CD4-positive, alpha-beta memory T cell (primary cell): ENCODE results near the gene TMEM120B. TPM values are rescaled to one million over a fixed set of nuclear protein-coding genes. Genes with fewer than 3 reads are reported as not detected.

Experiments used
- CTCF ChIA-PET: fragments of 350-600 bp; sonication (Branson Sonifier 250); formaldehyde crosslinking; loops from one replicate; lab custom pipeline; 2021; ENCODE audit warnings: inconsistent platforms; ENCODE audit not compliant: partially characterized antibody; lab: Charles Lee
- POLR2A ChIA-PET: fragments of 350-600 bp; sonication (Branson Sonifier 250); formaldehyde crosslinking; loops from one replicate; lab custom pipeline; 2021; ENCODE audit not compliant: partially characterized antibody; lab: Charles Lee
- DNase-seq, 5 donors: peaks; one replicate each; pipeline versions ENCODE4 v3.0.0 to v3.0.0-alpha.2; 2020 to 2022; ENCODE audit warnings: mixed read lengths in 1 of 5
- H3K27ac ChIP-seq: one replicate; pipeline ENCODE4 v1.7.0; 2013; ENCODE audit warnings: low read depth, low read length
- H3K27me3 ChIP-seq: 2 replicates; pipeline ENCODE4 v1.7.0; 2013; ENCODE audit warnings: mild to moderate bottlenecking, low read length, moderate library complexity; ENCODE audit not compliant: insufficient read depth
- H3K36me3 ChIP-seq: 2 replicates; pipeline ENCODE4 v1.7.0; 2013; ENCODE audit warnings: mild to moderate bottlenecking, low read length, moderate library complexity; ENCODE audit not compliant: insufficient read depth
- H3K4me1 ChIP-seq: 2 replicates; pipeline ENCODE4 v1.7.0; 2013; ENCODE audit warnings: mild to moderate bottlenecking, low read length, moderate library complexity; ENCODE audit not compliant: insufficient read depth
- H3K4me3 ChIP-seq, 2 donors: one replicate each; pipeline ENCODE4 v1.7.0; 2013; ENCODE audit warnings: low read length in 2 of 2, mild to moderate bottlenecking in 1 of 2
- H3K9me3 ChIP-seq, 2 donors: one replicate each; pipeline ENCODE4 v1.7.0; 2013; ENCODE audit warnings: low read length in 2 of 2, control low read depth in 1 of 2; ENCODE audit not compliant: control insufficient read depth in 1 of 2
- H3K27ac Mint-ChIP-seq, 7 donors: one replicate each; pipeline ENCODE4 v1.8.0; 2020 to 2021; ENCODE audit warnings: mixed read lengths in 7 of 7, mild to moderate bottlenecking in 6 of 7, inconsistent platforms in 3 of 7, moderate library complexity in 3 of 7
- H3K27me3 Mint-ChIP-seq, 2 donors: one replicate each; pipeline ENCODE4 v1.8.0; 2020 to 2021; ENCODE audit warnings: mixed read lengths in 2 of 2
- H3K36me3 Mint-ChIP-seq, 2 donors: one replicate each; pipeline ENCODE4 v1.8.0; 2020 to 2021; ENCODE audit warnings: mixed read lengths in 2 of 2, inconsistent platforms in 1 of 2, mild to moderate bottlenecking in 1 of 2
- H3K4me1 Mint-ChIP-seq, 4 donors: one replicate each; pipeline ENCODE4 v1.8.0; 2020 to 2021; ENCODE audit warnings: mixed read lengths in 4 of 4, mild to moderate bottlenecking in 1 of 4
- H3K4me3 Mint-ChIP-seq, 8 donors: one replicate each; pipeline ENCODE4 v1.8.0; 2020 to 2021; ENCODE audit warnings: mixed read lengths in 8 of 8, mild to moderate bottlenecking in 7 of 8, moderate library complexity in 6 of 8, inconsistent platforms in 3 of 8
- H3K9me3 Mint-ChIP-seq, 8 donors: one replicate each; pipeline ENCODE4 v1.8.0; 2020 to 2021; ENCODE audit warnings: mixed read lengths in 8 of 8, mild to moderate bottlenecking in 5 of 8, inconsistent platforms in 3 of 8, moderate library complexity in 1 of 8
- intact Hi-C: fragments of 100-400 bp; cut with micrococcal nuclease; formaldehyde crosslinking; loops from one replicate; pipeline ENCODE4 v1.15.1; 2023
- polyA plus RNA-seq, 2 donors: library from polyadenylated mRNA; unstranded; fragments of 300-500 nt; fragmentation: Illumina TruSeq; gene quantifications; one replicate each; pipeline ENCODE4 v1.2.3, GENCODE V29; 2021
- total RNA-seq, 2 experiments: library from RNA; stranded (reverse); gene quantifications; one replicate each; pipeline ENCODE4 v1.2.3, GENCODE V29; 2021

The TMEM120B gene
- total and polyA plus RNA-seq, 4 experiments from 2014 or later = 3.3 to 12.8 (median 7.4) TPM

- peak in 1 of 5 donors; percentile 86 for DNase-seq
- intact Hi-C loops = no loop called here
- Histone ChIP-seq H3K9me3 (no peaks in the 10 kb centered on the region), H3K4me1 (peaks cover 64% of the 10 kb centered on the region), H3K27ac (peak overlapping the region; percentile 52), H3K27me3 (no peaks in the 10 kb centered on the region), H3K36me3 (peaks cover 26% of the 10 kb centered on the region), H3K4me3 (peak overlapping the region in 1 of 2 donors; percentile 28)
- CTCF ChIA-PET = interaction anchor here (1.1 to 17.7 kb wide), 10 partner anchors 9 to 113 kb away, joined by 3 to 559 read pairs (median 6); partner anchors contain the start of genes RHOF and TMEM120B
- H3K27me3 Mint-ChIP-seq = no peaks in the 10 kb centered on the region
- H3K9me3 Mint-ChIP-seq = no peaks in the 10 kb centered on the region
- peak overlapping the region; percentile 89 to 99 (median 94) for H3K27ac Mint-ChIP-seq
- peaks cover 39 to 76% (median 54%) of the 10 kb centered on the region in 4 donors for H3K4me1 Mint-ChIP-seq
- POLR2A ChIA-PET = interaction anchor here (0.5 to 37.3 kb wide), 6 partner anchors 10 to 106 kb away, joined by 3 to 2727 read pairs (median 4); partner anchors contain the start of genes RHOF, SETD1B and TMEM120B
- peaks cover 36 to 64% of the 10 kb centered on the region in 2 donors for H3K36me3 Mint-ChIP-seq
- H3K4me3 Mint-ChIP-seq = peak overlapping the region; percentile 32 to 87 (median 77)
Measured at GRCh38 chr12:121781998-121782979, 69.7 kb downstream of the TMEM120B start.

DNA sequence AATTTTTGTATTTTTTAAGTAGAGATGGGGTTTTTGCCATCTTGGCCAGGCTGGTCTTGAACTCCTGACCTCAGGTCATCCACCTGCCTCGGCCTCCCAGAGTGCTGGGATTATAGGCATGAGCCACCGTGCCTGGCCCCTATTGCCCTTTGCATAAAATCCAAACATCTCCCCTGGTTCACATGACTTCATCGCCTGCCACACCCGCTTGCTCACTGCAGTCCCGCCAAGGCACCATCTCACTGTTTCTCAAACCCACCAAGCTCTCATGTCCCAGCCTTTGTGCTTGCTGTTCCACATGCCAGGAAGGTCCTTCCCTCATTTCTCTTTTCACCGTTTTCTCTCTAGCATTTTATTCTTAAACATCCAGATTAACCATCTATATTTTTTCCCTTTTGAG, 71.2 kb downstream of the TMEM120B start:
- intact Hi-C loops = loop anchor here (1.0 kb wide), 1 partner anchor 9 kb away; no protein-coding TSS in a partner anchor
- CTCF ChIA-PET = interaction anchor here (3.1 to 17.7 kb wide), 3 partner anchors 10 to 27 kb away, joined by 12 to 559 read pairs (median 33); partner anchors contain the start of gene RHOF
- H3K4me3 Mint-ChIP-seq = peak overlapping the region; percentile 2 to 89 (median 80)

DNA sequence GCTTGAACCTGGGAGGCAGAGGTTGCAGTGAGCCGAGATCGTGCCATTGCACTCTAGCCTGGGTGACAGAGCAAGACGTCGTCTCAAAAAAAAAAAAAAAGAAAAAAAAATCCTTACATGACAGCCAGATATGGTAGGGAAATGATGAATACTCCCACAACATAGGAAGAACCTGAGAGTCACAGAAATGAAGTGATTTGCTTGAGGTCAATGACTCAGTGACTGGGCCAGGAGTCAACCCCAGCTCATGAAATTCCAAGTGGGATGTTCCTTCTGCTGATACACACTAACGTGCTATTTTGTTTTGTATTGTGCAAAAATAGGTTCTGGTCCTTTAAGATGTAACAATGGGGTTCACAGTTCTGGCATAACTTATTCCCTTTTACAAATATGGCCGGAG, 71.9 kb downstream of the TMEM120B start:
- H3K4me1 ChIP-seq = peaks cover 86% of the 10 kb centered on the region
- peaks cover 14% of the 10 kb centered on the region for H3K36me3 ChIP-seq
- peak overlapping the region; percentile 74 to 89 (median 82) for H3K4me3 Mint-ChIP-seq
- no peaks in the 10 kb centered on the region for H3K27me3 Mint-ChIP-seq
- H3K9me3 Mint-ChIP-seq = no peaks in the 10 kb centered on the region
- H3K4me3 ChIP-seq = peak overlapping the region in 1 of 2 donors; percentile 9
- no peaks in the 10 kb centered on the region for H3K27me3 ChIP-seq
- CTCF ChIA-PET = interaction anchor here (0.9 to 17.7 kb wide), 5 partner anchors 8 to 87 kb away, joined by 3 to 559 read pairs (median 8); partner anchors contain the start of gene RHOF
- DNase-seq = peak in 1 of 5 donors; percentile 68
- H3K27ac Mint-ChIP-seq = peak overlapping the region; percentile 85 to 99 (median 97)
- no peaks in the 10 kb centered on the region for H3K9me3 ChIP-seq
- intact Hi-C loops = loop anchor here (1.0 kb wide), 1 partner anchor 8 kb away; no protein-coding TSS in a partner anchor
- H3K4me1 Mint-ChIP-seq = peaks cover 48 to 86% (median 69%) of the 10 kb centered on the region in 4 donors
- peaks cover 27 to 54% of the 10 kb centered on the region in 2 donors for H3K36me3 Mint-ChIP-seq
- POLR2A ChIA-PET = interaction anchor here (1.2 to 37.3 kb wide), 2 partner anchors 8 to 24 kb away, joined by 3 to 2727 read pairs; partner anchors contain the start of genes RHOF and SETD1B
- H3K27ac ChIP-seq = peak overlapping the region; percentile 64

More for the DNA sequence above, 71.2 kb downstream of the TMEM120B start:
- Histone ChIP-seq H3K4me1 (peaks cover 79% of the 10 kb centered on the region), H3K4me3 (no peak overlapping the region), H3K27ac (peak overlapping the region; percentile 64), H3K9me3 (no peaks in the 10 kb centered on the region), H3K27me3 (no peaks in the 10 kb centered on the region), H3K36me3 (peaks cover 21% of the 10 kb centered on the region)
- H3K27ac Mint-ChIP-seq = peak overlapping the region; percentile 85 to 99 (median 97)
- POLR2A ChIA-PET = interaction anchor here (1.2 to 37.3 kb wide), 2 partner anchors 8 to 24 kb away, joined by 3 to 2727 read pairs; partner anchors contain the start of genes RHOF and SETD1B
- H3K27me3 Mint-ChIP-seq = no peaks in the 10 kb centered on the region
- no peaks in the 10 kb centered on the region for H3K9me3 Mint-ChIP-seq
- peaks cover 44 to 85% (median 64%) of the 10 kb centered on the region in 4 donors for H3K4me1 Mint-ChIP-seq
- DNase-seq = peak in 1 of 5 donors; percentile 63
- H3K36me3 Mint-ChIP-seq = peaks cover 30 to 61% of the 10 kb centered on the region in 2 donors

GRCh38 chr12:121786440-121786825, 73.9 kb downstream of the TMEM120B start:
- Histone ChIP-seq H3K27me3 (no peaks in the 10 kb centered on the region), H3K4me3 (peak overlapping the region in 1 of 2 donors; percentile 49), H3K9me3 (no peaks in the 10 kb centered on the region), H3K27ac (peak overlapping the region; percentile 97), H3K4me1 (peaks cover 94% of the 10 kb centered on the region), H3K36me3 (no peaks in the 10 kb centered on the region)
- peaks cover 62 to 96% (median 80%) of the 10 kb centered on the region in 4 donors for H3K4me1 Mint-ChIP-seq
- intact Hi-C loops = loop anchor here (5.0 kb wide), 1 partner anchor 1494 kb away; the partner anchor contains the start of genes RNU4-1 and RNU4-2
- ChIA-PET CTCF (interaction anchor here (3.7 to 17.7 kb wide), 3 partner anchors 7 to 25 kb away, joined by 20 to 559 read pairs (median 559); partner anchors contain the start of gene RHOF), POLR2A (interaction anchor here (0.6 to 44.6 kb wide), 6 partner anchors 4 to 458 kb away, joined by 3 to 2727 read pairs (median 6); partner anchors contain the start of genes RHOF, SETD1B and TMEM120B)
- DNase-seq = peak; percentile 39 to 83 (median 46)
- H3K36me3 Mint-ChIP-seq = peaks cover 23 to 54% of the 10 kb centered on the region in 2 donors
- H3K27me3 Mint-ChIP-seq = no peaks in the 10 kb centered on the region
- peak overlapping the region; percentile 98 to 100 (median 99) for H3K27ac Mint-ChIP-seq
- H3K9me3 Mint-ChIP-seq = no peaks in the 10 kb centered on the region
- peak overlapping the region; percentile 82 to 99 (median 89) for H3K4me3 Mint-ChIP-seq

GRCh38 chr12:121787063-121788025, 74.8 kb downstream of the TMEM120B start:
- H3K4me1 ChIP-seq = peaks cover 89% of the 10 kb centered on the region
- H3K36me3 ChIP-seq = no peaks in the 10 kb centered on the region
- H3K4me3 ChIP-seq = peak overlapping the region in 1 of 2 donors; percentile 49
- CTCF ChIA-PET = interaction anchor here (0.7 to 17.7 kb wide), 6 partner anchors 6 to 99 kb away, joined by 3 to 559 read pairs (median 12); partner anchors contain the start of gene RHOF
- H3K4me1 Mint-ChIP-seq = peaks cover 55 to 96% (median 75%) of the 10 kb centered on the region in 4 donors
- H3K27ac ChIP-seq = peak overlapping the region; percentile 97
- POLR2A ChIA-PET = interaction anchor here (0.6 to 44.6 kb wide), 9 partner anchors 4 to 457 kb away, joined by 3 to 2727 read pairs (median 6); partner anchors contain the start of genes RHOF, SETD1B and TMEM120B
- no peaks in the 10 kb centered on the region for H3K27me3 ChIP-seq
- peak; percentile 63 to 75 (median 65) for DNase-seq
- no peaks in the 10 kb centered on the region for H3K27me3 Mint-ChIP-seq
- intact Hi-C loops = loop anchor here (5.0 kb wide), 1 partner anchor 1495 kb away; the partner anchor contains the start of genes RNU4-1 and RNU4-2
- no peaks in the 10 kb centered on the region for H3K9me3 Mint-ChIP-seq
- peak overlapping the region; percentile 83 to 99 (median 92) for H3K4me3 Mint-ChIP-seq
- no peaks in the 10 kb centered on the region for H3K9me3 ChIP-seq
- H3K27ac Mint-ChIP-seq = peak overlapping the region; percentile 98 to 100 (median 99)
- H3K36me3 Mint-ChIP-seq = peaks cover 20 to 54% of the 10 kb centered on the region in 2 donors
